Islet precursor cell (in vitro differentiated cells): ENCODE data around the gene IMP3.
"Not testable (repeated sequence)": the region's sequence is repeated elsewhere in the genome, so short reads cannot be mapped to it uniquely, and the experiment has no call there.

ENCODE experiments used
- DNase-seq: peaks from one replicate; pipeline ENCODE4 v3.0.0-alpha.2; 2018

Gene IMP3, protein sequence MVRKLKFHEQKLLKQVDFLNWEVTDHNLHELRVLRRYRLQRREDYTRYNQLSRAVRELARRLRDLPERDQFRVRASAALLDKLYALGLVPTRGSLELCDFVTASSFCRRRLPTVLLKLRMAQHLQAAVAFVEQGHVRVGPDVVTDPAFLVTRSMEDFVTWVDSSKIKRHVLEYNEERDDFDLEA

DNA sequence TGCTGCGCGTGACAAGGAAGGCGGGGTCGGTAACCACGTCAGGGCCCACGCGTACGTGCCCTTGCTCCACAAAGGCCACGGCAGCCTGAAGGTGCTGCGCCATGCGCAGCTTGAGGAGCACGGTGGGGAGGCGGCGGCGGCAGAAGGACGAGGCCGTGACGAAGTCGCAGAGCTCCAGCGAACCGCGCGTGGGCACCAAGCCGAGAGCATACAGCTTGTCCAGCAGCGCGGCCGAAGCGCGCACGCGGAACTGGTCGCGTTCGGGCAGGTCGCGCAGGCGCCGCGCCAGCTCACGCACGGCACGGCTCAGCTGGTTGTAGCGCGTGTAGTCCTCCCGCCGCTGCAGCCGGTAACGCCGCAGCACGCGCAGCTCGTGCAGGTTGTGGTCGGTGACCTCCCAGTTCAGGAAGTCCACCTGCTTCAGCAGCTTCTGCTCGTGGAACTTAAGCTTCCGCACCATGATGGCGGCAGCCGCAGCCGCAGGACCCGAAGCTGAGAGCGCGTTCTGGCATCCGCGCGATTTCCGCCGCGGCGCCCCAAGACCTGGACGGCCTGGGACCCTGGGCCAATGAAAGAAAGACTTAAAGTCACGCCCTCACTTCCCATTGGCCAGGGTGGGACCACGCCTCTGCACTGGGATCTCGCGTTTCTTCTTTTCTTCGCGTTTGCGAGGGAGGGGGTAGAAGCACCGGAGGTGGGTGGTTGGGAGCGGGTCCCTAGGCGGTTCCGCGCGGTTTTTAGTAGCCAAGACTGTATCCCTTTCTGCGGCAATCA lies at the start of gene IMP3:
Gene IMP3, minus strand, starts transcription at position 516 of the 774 bp plus-strand sequence. Its CDS starts 56 bp downstream, at position 460.
- peak; percentile 98 for DNase-seq

DNA sequence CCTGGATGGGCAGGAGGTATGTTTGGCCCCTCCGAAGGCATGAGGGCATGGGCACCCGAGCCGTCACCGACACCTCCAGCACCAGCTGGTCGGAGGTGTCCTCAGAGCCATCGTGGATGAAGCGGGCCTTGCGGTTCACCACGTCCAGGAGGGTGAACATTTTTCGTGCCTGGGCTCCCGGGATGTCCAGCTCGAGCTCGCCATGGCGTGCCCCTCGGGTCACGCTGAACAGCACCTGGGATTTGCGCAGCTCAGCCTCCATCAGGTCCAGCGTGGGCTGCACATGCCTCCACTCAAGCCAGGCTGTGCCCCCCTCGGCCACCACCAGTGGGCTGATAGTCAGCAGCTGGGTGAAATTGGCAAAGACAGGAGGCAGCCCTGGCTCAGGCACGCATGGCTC lies 49.4 kb upstream of the IMP3 start:
- DNase-seq = not testable (repeated sequence)

DNA sequence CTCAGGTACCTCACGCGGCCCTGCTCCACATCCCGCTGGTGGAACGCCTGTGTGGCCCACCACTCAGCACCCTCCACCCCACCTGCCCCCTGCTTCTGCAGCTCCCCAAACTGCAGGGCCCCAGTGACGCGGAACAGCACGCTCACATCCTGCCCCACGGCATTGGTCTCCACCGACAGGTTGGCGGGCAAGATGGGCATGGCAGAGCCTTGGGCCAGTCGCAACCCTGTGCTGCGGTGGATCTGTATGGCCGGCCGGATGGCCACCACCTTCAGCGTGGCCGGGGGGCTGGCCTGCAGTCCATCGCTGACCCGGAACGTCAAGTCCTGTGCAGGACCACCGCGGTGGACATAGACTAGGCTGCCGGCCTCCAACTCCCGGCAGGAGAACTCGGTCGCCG lies 48.8 kb upstream of the IMP3 start:
- no peak for DNase-seq

DNA sequence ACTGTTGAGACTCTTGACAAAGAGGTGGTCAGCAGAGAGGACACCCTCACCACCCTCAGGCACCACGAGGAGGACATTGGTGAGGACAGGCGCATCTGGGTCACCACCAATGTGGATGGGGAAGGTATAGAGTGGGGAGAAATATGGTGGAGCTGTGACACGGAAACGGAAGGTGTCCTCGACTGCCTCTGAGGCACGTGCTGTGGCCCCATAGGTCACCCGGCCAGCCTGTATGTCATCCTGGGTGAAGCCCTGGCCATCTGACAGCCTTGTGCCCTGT lies 48.2 kb upstream of the IMP3 start:
- no peak for DNase-seq

DNA sequence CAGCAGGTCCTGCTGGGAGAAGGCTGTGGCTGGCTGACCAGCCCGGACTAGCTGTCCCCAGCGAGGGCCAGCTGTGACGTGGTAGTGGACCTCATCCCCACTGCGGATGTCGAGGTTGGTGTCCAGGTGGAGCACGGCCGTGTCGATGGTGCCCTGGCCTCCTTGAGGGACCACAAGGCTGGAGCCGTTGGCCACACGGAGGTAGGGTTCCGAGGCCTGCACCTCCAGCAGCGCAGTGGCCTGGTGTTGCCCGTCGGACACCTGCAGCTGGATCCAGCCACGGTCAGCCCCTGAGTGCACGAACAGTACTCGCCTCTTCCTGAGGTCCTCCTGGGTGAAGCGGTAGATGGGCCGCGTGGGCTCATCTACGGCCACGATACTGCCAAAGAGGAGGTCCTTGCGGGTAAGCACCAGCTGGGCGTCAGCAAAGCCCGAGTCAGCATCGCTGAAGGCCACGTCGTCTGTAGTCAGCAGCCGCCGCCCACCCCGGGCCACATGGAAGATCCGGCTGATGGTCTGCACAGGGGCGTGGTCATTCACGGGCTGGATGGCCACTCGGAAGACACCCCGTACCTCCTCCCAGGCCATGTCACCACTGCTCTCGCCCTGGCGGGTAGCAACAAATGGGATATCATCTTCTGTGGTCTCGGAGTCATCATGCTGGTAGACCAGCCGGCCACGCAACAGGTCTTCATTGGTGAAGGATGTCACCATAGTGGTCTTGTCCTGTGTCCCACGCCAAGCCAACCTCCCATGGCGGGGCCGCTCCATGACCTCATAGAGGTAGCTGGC lies 47.7 kb upstream of the IMP3 start:
- no peak for DNase-seq

DNA sequence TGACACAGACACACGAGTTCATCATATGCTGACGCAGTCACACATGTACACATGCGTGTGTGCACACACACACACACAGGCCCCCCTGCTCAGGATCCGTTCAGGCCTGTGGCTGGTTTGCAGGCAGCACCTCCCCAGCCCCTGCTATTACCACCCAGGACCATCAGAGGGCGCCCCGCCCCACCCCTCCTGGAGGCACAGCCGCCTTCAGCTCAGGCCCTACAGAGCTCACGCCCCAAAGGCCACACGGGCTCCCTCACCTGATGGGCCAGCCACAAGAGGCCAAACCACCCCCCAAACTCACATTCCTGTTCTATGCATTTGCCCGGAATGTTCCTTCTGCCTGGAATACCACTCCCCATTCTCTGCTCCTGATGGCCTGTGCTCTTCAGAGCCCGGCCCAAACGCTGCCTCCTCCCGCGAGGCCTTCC lies 46.2 kb upstream of the IMP3 start:
- DNase-seq = peak; percentile 90

DNA sequence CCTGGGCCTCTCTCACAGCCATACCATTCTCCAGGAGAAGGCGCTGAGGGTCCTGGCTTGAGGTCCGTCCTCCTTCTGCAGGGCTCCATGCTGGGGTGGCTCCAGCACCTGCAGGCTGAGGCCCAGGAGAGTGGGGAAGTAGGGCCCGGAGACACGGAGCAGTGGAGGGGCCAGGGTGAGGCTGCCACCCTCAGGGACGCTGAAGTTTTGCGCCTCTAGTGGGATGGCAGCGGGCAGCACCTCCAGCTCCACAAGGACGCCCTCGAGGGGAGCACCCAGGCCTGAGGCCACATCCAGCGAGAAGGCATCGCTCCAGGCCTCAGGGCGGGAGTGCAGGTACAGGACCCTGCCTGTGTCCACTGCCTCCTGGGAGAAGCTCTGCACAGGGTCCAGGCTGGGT lies 45.2 kb upstream of the IMP3 start:
- no peak for DNase-seq

DNA sequence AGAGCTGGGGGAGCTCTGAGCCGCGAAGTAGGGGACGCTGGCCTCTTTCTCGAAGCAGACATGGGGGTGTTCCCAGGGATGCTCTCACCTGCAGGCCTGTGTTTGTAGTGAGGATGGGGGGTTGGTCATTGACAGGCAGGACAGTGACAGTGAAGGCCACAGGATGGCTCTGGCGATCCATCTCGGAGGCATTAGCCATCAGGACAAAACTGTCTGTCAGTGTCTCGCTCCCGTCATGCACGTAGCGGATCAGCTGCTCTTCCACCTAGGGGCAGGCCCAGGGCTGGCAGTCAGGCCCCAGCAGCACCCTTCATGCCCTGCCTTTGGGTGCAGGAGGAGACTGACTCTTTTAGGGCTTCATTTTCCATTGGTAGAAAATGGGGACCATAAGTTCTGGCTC lies 44.6 kb upstream of the IMP3 start:
- DNase-seq = no peak

DNA sequence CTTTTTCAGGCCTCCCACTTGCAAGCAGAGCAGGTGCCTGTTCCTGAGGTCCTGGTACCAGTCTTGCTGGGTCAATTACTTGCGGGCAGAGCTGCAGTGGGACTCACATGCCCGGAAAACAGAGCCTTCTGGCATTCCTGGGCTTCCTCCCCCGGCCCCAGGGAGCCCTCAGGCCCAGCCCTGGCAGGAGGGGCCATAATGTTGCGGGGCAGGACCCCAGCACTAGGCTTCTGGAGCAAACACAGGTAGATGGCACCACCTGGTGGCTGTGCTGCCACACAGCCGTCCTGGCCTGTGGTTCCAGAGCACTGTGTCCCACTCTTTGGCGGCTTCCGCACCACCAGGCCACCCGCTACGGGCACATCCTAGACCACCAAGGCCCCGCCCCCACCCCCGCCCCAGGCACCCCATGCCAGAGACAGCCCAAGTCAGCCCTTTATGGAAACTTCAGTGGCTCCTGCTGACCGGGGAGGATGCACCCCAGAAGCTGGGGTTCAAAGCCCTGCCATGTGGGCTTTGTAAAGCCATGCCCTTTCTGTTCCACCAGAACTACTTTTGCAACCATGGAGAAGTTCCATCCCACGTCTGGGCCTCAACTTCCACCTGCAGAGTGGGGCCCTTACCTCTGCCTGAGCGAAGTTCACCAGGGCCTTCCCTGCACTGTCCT lies 43.8 kb upstream of the IMP3 start:
- peak; percentile 92 for DNase-seq

DNA sequence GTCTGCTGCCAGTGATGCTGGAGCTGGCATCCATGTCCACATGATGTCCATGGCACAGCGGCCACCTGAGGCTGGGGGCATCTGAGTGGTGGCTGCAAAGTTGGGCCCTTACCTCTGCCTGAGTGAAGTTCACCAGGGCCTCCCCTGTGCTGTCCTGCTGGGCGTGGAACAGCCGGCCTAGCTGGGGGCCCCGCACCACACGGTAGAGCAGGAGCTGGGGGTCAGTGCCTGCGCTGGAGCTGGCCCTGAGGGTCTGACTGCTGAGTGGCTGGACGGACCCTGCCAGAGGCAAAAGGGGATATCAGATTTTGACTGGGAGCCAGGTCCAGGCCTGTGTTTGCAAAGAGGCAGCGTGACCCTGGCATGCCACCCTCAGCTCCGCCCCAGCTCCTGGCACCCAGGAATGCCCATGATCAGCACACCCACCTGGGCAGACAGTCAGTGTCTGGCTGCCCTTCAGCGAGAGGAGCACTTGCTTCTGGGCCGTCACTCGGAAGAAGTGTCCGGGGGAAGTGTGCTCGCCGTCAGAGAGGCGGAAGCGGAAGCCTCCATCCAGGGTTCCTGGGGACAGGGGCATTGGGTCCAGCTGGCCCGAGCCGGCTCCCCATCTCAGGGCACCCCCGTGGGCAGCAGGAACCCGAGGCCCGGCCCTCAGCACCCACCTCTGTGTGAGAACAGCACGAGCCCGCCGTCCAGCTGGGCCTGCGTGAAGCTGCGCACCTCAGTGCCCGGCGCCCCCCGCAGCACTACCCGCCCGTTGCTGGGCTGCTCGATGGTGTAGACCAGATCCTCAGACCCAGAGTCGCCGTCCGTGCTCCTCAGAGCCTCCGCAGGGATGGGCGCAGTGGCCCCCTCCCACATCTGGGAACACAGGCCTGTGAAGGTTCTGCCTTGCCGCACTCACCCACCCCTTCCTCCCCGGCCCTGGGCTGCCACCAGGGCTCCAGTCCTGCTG lies 42.4 kb upstream of the IMP3 start:
- DNase-seq = no peak

DNA sequence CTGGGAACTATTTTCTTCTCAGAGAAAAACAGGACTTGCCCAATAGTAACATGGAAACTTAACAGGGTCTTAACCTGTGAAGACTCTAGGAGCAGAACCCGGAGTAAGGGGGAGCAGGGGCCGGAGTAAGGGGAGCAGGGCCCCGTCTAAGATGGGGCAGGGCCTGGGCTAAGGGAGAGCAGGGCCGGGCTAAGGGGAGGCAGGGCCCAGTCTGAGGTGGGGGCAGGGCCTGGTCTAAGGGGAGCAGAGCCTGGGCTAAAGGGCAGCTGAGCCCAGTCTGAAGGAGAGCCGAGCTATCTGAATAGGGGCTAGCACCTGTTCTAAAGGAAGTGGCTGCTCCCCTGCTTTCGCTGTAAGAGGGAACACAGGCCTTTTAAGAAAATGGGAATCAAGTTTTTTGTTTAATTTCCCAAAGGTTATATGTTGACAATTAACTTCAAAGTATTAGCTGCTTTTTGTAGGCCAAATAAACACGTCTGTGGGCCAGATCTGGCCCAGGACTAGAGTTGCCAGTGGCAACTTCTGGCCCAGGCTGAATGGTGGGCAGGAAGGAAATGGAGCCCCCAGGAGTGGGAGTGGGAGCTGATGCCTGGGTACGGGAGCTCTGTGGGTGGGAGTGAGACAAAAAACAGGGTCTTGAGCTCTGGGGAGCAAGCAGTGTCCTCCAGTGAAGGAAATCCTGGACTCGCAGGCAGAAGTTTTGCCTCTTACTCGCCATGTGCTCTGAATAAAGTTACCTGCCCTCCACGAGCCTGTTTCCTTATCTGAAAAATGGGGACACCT lies 40.2 kb upstream of the IMP3 start:
- DNase-seq = no peak

DNA sequence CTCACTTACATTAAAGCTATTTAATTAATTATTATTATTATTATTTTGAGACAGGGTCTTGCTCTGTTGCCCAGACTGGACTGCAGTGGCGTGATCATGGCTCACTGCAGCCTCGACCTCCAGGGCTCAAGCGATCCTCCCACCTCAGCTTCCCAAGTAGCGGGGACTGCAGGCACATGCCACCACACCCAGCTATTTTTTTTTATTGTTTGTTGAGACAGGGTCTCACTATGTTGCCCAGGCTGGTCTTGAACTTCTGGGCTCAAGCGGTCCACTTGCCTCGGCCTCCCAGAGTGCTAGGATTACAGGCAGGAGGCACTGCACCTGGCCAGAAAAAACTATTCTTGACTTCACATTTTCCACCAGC lies 38.3 kb upstream of the IMP3 start:
- not testable (repeated sequence) for DNase-seq

DNA sequence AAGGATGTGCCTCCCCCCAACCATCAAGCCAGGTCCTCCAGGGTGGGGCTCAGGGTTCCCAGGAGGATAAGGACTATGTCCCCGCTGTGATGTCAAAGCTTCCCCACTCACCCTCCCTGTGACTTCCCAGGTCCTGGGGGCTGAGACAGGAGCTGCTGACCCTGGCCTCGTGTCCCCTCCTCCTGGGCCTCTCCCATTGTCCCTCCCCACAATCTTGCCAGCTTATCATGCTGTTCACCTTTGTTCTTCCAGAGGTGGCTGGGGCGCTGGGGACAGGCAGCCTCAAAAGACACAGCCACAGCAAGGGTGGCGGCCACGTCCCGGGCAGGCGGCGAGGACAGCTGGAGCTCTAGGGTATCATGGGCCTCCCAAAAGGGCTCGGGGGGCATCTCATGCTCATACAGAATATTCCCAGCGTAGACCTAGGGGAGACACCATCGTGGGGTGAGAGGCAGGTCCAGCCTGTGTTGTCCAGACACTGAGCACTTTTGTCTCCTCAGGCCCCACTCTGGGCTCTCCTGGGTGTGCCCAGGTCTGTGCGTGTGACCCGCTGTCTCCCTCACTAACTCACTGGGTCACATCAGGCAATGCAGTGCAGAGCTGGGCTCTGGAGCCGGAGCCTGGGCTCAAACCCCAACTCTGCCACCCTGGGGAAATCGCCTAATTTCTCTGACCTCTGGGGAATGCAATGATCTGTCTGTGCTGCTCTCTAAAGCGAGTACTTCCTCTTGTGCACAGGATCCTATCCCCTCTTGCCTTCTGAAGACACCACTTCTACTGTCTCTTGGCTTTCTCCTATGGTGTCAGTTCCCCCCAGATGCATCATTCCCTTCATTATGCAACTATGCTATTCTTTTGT lies 37.7 kb upstream of the IMP3 start:
- DNase-seq = no peak

DNA sequence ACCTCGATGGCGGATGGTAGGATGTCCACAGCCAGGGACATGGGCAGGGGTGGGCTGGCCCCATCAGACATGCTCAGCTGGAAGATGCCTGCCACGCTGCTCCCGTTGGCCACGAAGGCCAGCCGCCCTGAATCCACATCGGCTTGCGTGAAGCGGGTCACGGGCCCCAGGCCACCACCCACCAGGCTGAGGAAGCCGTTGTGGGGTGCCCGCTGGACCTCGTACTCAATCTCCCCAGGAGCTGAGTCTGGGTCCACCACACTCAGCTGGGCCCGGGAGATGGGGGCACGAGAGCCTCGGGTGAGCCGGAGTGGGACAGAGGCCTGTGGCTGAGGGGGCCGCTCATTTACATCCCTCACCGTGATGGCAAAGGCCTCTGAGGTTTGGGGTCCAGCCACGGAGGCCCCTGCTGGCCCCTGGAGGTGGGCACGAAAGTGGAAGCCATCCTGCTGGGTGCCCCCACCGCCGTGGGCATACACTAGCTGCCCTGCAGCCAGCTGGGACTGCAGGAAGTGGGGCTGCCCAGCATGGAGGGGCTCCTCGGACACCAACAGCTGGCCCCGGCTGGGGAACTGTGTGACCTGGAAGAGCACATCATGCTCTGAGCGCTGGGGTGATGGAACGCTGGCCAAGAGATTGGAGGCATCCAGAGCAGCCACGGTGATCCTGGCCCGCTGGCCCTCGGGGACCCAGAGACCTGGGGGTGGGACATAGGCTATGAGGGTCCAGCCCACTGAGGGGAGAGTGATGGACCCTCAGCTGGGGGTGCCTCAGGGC lies 36.9 kb upstream of the IMP3 start:
- DNase-seq = no peak

DNA sequence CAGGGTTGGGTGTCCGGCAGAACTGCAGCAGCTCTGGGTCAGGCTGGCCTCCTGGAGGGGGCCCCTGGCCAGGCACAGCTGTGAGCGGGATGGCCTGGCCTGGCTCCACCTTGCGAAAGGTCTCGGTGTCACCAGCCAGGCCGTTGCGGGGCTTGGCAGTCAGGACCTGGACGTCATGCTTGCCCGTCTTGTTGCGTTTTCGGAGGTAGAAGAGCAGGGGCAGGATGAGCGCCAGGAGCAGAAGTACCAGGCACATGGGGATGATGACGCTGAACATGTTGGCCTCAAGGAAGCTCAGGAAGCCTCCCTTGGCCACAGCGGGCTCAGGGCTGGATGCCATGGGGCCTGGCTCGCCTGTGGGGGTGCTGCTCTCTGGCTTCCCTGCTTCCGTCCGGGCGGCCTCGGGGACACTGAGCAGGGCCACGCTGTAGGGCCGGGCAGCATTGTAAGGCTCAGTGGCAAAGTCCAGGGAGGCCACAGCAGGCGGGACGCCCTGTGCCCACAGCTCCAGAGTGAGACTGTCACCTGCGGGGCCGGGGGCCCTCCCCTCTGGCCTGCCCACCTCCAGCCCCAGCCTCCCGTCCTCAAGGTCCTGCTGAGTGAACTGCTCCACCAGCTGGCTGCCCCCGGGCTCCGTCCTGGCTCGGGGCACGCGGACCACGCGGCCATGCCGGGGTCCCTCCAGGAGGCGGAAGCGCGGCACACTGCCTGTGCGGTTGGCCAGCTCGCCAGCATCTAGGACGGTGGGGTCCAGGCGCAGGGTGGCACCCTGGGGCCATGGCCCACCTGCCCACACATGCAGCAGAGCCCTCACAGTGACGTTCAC lies 35.8 kb upstream of the IMP3 start:
- DNase-seq = no peak

DNA sequence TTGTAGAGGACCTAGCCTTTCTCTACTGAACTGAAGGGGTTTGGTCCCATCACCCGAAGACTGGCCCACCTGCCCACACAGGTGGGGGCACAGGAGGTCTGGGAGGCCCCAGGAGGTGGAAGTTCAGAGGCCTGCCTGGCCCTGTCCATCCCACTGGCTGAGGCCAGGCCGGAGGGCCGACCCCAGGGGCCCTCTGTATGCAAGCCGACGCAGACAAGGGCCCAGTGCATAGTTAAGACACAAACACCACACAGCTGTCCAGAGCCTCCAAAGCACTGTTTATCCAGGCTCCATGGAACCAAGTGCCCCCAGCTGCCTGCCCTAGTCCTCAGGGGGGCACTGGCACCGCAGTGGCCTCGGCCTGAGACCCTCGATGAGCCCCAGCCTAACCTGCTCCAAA lies 34.3 kb upstream of the IMP3 start:
- DNase-seq = no peak

DNA sequence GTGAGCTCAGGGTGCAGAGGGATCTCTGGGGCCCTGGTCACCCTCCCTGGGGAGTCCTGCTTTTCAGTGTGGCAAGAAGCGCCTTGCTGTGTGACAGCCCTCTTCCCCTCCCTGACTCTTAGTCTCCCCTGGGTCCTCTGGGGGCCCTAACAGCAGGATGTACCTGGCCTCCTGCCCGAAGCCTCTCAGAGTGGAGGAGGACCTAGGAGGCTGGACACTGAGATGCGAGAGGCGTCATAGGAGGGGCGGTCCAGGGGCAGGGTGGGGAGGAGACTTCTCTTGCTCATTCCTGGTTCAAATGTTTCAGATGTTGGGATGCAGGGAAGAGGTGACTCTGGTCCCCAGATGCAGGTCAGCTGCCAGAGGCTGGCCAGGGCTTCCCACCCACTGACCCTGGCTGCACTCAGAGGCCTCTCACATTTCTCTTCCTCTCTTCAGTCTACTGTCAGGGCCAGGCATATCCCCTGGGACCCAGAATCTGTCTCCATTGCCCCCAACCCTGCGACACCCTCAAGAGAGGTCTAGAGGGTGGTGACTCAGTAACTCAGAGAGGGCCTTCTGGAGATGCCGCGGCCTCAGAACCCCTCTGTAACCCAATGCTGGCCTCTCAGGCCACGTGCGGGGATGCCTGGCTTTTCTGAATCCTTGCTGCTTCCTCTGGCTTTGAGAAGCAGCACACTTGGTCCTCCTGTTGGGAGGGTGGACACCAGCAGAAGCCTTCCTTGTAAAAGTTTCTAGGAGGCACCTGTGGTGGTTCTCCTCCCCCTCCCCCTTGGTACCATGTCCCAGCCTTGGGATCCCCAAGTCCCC lies 33.6 kb upstream of the IMP3 start:
- DNase-seq = peak; percentile 69
